ENCODE data around the gene RRH.
"Not testable (repeated sequence)": the region's sequence is repeated elsewhere in the genome, so short reads cannot be mapped to it uniquely, and the experiment has no call there.

RRH gene

DNA sequence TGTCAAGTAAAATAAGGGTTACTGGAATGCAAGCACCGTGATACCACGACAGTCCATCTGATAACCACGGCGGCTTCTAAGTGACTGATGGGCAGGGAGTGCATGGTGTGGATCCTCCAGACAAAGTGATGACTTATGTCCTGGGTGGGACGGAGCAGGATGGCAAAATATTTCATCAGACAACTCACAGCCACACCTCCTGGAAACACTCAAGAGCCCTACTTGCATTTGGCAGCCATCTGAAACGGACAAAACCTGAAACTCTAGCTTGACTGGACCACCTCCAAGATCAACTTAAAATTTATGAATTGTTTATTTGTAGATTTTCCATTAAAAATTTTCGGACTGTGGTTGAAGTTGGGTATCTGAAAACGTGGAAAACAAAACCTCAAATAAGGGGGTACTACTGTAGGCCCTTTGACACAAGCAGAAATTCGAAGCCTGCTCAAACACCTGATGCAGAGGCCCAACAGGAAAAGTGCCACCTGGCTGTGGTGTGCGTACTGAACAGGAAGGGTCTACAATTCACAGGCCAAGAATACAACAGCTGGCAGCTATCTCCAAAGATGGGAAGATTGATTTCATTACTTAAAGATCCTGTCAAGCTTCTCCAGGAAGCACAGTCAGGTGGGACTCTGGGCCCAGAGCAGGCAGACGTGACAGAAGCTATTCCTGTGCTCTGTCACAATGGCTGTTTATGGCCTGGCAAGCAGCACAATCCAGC lies 46.2 kb downstream of the RRH start:
- no peak for DNase-seq (ENCODE audit: low read depth, low spot score)
- in situ Hi-C loops (cut with HindIII; ENCODE audit: low sequenced_read_pairs) = no loop called here
- TF ChIP-seq, protein P1, sequence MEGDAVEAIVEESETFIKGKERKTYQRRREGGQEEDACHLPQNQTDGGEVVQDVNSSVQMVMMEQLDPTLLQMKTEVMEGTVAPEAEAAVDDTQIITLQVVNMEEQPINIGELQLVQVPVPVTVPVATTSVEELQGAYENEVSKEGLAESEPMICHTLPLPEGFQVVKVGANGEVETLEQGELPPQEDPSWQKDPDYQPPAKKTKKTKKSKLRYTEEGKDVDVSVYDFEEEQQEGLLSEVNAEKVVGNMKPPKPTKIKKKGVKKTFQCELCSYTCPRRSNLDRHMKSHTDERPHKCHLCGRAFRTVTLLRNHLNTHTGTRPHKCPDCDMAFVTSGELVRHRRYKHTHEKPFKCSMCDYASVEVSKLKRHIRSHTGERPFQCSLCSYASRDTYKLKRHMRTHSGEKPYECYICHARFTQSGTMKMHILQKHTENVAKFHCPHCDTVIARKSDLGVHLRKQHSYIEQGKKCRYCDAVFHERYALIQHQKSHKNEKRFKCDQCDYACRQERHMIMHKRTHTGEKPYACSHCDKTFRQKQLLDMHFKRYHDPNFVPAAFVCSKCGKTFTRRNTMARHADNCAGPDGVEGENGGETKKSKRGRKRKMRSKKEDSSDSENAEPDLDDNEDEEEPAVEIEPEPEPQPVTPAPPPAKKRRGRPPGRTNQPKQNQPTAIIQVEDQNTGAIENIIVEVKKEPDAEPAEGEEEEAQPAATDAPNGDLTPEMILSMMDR (IDR thresholded peaks at IDR 0.05; ENCODE audit: low read depth, low read length) = no peak
- H3K4me3 ChIP-seq (ENCODE audit: low read depth, low read length) = no peak overlapping the region

DNA sequence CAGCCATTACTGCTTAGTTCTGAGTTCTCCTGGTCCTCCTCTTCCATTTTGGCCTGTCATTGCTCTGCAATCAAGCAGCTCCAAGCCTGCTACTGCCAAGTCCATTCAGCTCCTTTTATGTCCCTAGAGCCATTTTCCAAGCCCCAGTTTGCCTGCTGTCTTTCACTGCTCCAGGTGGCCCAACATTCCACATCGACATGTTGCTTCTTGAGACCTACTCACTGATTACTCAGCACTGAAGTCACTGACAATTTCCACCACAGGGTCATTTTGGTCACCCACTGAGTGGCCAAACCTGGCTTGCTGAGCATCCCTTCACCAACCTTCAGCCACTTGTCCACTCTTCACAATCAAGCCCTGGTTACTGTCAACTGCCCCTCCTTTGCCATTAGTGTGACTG lies 47.3 kb downstream of the RRH start:
- in situ Hi-C loops (cut with HindIII; ENCODE audit: low sequenced_read_pairs) = no loop called here
- TF ChIP-seq, protein P1 (IDR thresholded peaks at IDR 0.05; ENCODE audit: low read depth, low read length) = no peak
- no peak overlapping the region for H3K4me3 ChIP-seq (ENCODE audit: low read depth, low read length)
- no peak for DNase-seq (ENCODE audit: low read depth, low spot score)

DNA sequence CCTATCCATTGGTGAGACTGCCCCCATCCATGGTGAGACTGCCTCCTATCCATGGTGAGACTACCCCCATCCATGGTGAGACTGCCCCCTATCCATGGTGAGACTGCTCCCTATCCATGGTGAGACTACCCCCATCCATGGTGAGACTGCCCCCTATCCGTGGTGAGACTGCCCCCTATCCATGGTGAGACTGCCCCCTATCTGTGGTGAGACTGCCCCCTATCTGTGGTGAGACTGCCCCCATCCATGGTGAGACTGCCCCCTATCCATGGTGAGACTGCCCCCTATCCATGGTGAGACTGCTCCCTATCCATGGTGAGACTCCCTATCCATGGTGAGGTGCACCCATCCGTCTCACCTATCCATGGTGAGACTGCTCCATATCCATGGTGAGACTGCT lies 47.8 kb downstream of the RRH start:
- H3K4me3 ChIP-seq (ENCODE audit: low read depth, low read length); in situ Hi-C loops (cut with HindIII; ENCODE audit: low sequenced_read_pairs); DNase-seq (ENCODE audit: low read depth, low spot score): not testable (repeated sequence)

DNA sequence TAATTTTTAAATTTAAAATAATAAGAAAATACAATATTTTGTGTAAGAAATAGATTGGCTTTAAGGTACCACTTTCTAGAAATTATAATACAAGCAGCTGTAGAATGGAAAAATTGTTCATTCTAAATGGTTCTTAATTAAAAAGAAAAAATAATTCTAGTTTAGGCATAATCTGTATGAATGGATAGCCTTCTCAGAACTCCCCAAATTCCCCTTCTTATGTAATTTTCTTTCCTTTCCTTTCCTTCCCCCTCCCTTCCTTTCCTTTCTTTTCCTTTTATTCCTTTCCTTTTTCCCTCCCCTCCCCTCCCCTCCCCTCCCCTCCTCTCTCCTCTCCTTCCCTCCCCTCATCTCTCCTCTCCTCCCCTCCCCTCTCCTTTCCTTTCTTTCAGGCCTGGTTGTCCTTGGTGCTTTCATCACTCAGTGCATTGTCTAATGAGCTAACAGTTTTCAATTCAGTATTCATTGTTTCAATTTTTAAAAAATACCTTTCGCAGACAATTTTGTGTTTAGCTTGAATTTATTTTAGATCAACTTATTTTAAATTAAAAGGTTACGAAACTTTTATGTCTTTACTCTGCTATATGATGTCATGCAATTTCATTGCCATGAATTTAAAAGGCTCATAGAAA lies 49.0 kb downstream of the RRH start:
- in situ Hi-C loops (cut with HindIII; ENCODE audit: low sequenced_read_pairs) = no loop called here
- TF ChIP-seq, protein P1 (IDR thresholded peaks at IDR 0.05; ENCODE audit: low read depth, low read length) = no peak
- DNase-seq (ENCODE audit: low read depth, low spot score) = no peak
- no peak overlapping the region for H3K4me3 ChIP-seq (ENCODE audit: low read depth, low read length)

DNA sequence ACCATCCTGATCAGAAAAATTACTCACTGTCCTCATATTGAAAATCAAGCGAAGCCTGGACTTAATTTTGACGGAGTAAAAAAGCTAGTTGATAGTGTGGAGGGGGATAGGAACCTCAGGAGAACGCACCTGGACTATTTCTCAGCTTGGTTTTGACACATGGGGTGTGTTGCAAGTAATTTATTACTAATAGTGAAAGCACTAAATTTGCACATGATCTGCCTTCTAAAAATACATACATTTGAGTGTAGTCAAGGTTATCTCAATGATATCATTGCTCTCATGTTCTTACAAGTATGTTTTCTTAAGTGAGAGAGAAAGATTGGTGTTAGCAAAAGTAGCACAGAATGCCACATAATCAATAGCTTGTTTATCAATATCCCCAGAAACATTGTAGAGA lies 49.6 kb downstream of the RRH start:
- no peak for DNase-seq (ENCODE audit: low read depth, low spot score)
- TF ChIP-seq, protein P1 (IDR thresholded peaks at IDR 0.05; ENCODE audit: low read depth, low read length) = no peak
- in situ Hi-C loops (cut with HindIII; ENCODE audit: low sequenced_read_pairs) = no loop called here
- no peak overlapping the region for H3K4me3 ChIP-seq (ENCODE audit: low read depth, low read length)

DNA sequence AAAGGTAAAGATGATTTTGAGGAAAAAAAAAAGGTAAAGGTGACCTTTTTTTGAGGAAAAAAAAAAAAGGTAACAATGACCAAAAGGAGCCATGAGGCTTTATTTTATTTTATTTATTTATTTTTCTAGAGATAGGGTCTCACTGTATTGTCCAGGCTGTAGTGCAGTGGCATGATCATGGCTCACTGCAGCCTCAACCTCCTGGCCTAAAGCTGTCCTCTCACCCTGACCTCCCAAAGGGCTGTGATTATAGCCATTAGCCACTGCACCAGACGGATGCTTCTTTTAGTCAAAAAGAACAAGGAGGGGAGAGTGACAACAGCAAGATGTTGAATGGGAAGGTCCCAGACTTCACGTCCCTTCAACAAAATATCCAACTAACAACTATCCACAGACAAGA lies 50.6 kb downstream of the RRH start:
- in situ Hi-C loops (cut with HindIII; ENCODE audit: low sequenced_read_pairs) = no loop called here
- H3K4me3 ChIP-seq (ENCODE audit: low read depth, low read length) = no peak overlapping the region
- TF ChIP-seq, protein P1 (IDR thresholded peaks at IDR 0.05; ENCODE audit: low read depth, low read length) = no peak
- no peak for DNase-seq (ENCODE audit: low read depth, low spot score)

DNA sequence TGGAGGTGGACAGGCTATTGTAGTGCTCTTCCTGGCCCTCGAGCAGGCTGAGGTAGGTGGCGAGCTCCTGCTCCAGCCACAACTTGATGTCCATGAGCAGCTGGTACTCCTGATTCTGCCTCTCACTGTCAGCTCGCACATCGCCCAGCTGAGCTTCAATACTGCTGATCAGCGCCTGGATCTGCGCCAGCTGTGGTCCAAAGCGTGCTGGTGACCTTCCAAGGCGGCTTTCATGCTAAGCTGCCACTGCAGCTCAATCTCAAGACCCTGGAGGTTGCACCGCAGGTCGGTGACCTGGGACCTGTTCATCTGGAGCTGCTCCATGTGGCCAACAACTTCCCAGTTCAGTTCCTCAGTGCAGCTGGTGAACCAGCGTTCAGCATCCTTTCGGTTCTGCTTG lies 51.3 kb downstream of the RRH start:
- H3K4me3 ChIP-seq (ENCODE audit: low read depth, low read length) = no peak overlapping the region
- TF ChIP-seq, protein P1 (IDR thresholded peaks at IDR 0.05; ENCODE audit: low read depth, low read length) = no peak
- in situ Hi-C loops (cut with HindIII; ENCODE audit: low sequenced_read_pairs) = no loop called here
- no peak for DNase-seq (ENCODE audit: low read depth, low spot score)
